A549 (cell line): ENCODE results near the gene PCDH18.

Experiments used
- CTCF ChIP-seq: fragments of >200 bp; sonication (Bioruptor Twin); formaldehyde crosslinking; IDR thresholded peaks from 3 replicates; pipeline ENCODE4 v1.5.1; 2016
- FOSL2 ChIP-seq, 2 experiments: fragments of 450-650 bp in 1 of 2; fragments of >200 bp in 1 of 2; sonication (Bioruptor Twin) in 1 of 2; formaldehyde crosslinking; IDR thresholded peaks; 2 replicates each; pipeline versions ENCODE4 v1.5.0 to v1.6.1; 2016 to 2020; ENCODE audit warnings: mild to moderate bottlenecking in 1 of 2, moderate library complexity in 1 of 2
- KDM1A ChIP-seq: fragments of 200-600 bp; sonication (generic); IDR thresholded peaks from 2 replicates; pipeline ENCODE4 v1.6.1; 2016; ENCODE audit warnings: low read depth, mild to moderate bottlenecking
- RAD21 ChIP-seq, 2 experiments: fragments of >200 bp in 1 of 2; sonication (Bioruptor Twin) in 1 of 2; formaldehyde crosslinking in 1 of 2; IDR thresholded peaks in 1 of 2; conservative IDR thresholded peaks in 1 of 2; 2 replicates in 1 of 2; 3 replicates in 1 of 2; pipeline ENCODE4 v1.6.1; 2012 to 2018; ENCODE audit warnings: inconsistent platforms in 1 of 2
- RCOR1 ChIP-seq: fragments of 150-350 bp; IDR thresholded peaks from 2 replicates; pipeline ENCODE4 v1.6.1; 2014; ENCODE audit warnings: antibody characterized with exemption, low read length, low read depth

GRCh38 chr4:137521053-137521452, 11.2 kb downstream of the PCDH18 start:
- TF ChIP-seq FOSL2 (IDR thresholded peaks at IDR 0.05) (no peak), FOSL2 (CRISPR knock-in tag; IDR thresholded peaks at IDR 0.05) (no peak), CTCF (no peak), KDM1A (no peak), RAD21 (conservative IDR thresholded peaks at IDR 0.05 in 1 of 2, IDR thresholded peaks at IDR 0.05 in 1 of 2) (no peak), RCOR1 (no peak)
